Measurements from ENCODE around the gene RFX4.

RFX4 gene

DNA sequence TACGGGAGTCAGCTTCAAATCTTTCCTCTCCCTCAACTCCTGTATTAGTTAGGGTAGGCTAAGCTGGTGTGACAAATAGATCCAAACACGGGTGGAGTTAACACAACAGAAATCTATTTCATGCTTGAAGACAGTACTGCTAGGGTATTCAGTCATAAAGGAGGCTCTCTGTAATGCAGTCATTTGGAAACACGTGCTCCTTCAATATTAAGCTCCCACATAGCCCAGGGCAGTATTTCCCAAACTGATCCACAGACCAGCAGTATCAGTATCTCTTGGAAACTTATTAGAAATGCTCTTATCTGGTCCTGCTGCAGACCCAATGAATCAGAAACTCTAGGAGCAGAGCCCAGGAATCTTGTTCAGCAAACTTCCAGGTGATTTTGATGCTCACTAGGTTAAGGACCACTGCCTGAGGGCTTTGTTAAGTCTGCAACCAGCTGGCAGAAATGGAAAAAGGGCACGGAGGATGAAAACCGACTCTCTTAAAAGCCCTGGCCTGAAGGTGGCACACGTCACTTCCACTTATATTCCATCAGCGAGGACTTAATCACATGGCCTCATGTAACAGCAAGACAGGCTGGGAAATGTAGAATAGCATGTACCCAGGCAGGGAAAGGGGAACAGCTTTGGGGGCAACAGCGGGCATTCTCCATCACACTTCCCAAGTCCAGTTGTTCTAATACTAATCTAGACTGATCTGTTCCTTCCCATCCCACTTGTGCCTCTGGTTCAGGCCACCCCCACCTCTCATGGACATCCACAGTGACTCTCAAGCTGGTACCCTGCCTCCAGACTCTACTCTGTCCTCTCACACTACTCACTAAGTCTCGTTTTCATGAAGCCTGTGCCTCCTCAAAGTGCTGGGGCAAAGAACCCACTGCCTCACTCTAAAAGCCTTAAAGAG is 153.5 kb downstream of the RFX4 start:
- TF ChIP-seq, protein P1, sequence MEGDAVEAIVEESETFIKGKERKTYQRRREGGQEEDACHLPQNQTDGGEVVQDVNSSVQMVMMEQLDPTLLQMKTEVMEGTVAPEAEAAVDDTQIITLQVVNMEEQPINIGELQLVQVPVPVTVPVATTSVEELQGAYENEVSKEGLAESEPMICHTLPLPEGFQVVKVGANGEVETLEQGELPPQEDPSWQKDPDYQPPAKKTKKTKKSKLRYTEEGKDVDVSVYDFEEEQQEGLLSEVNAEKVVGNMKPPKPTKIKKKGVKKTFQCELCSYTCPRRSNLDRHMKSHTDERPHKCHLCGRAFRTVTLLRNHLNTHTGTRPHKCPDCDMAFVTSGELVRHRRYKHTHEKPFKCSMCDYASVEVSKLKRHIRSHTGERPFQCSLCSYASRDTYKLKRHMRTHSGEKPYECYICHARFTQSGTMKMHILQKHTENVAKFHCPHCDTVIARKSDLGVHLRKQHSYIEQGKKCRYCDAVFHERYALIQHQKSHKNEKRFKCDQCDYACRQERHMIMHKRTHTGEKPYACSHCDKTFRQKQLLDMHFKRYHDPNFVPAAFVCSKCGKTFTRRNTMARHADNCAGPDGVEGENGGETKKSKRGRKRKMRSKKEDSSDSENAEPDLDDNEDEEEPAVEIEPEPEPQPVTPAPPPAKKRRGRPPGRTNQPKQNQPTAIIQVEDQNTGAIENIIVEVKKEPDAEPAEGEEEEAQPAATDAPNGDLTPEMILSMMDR (IDR thresholded peaks at IDR 0.05; ENCODE audit: borderline replicate concordance, extremely low read depth, low read length, poor library complexity, severe bottlenecking): no peak
- H4K20me1 ChIP-seq (ENCODE audit: insufficient read depth, low read length): no peaks in the 10 kb centered on the region
- no peak for ATAC-seq (ENCODE audit: insufficient read depth, low read depth)
- H3K27me3 ChIP-seq (ENCODE audit: insufficient read depth, low read length, poor library complexity): no peaks in the 10 kb centered on the region
- H3K4me2 ChIP-seq (ENCODE audit: insufficient read depth, low read length): no peak overlapping the region
- H3K4me1 ChIP-seq (ENCODE audit: insufficient read depth, low read length): no peaks in the 10 kb centered on the region
- no peaks in the 10 kb centered on the region for H3K9me3 ChIP-seq (ENCODE audit: insufficient read depth, low read length, severe bottlenecking)
- H3K9ac ChIP-seq (ENCODE audit: low read depth, low read length): no peak overlapping the region
- H2AFZ ChIP-seq (ENCODE audit: low read depth, low read length): no peak overlapping the region
- no peaks in the 10 kb centered on the region for H3K79me2 ChIP-seq (ENCODE audit: insufficient read depth, low read length)
- H3K27ac ChIP-seq (ENCODE audit: low read length): no peak overlapping the region
- no peaks in the 10 kb centered on the region for H3K36me3 ChIP-seq (ENCODE audit: insufficient read depth, low read length)
- H3K4me3 ChIP-seq (ENCODE audit: low read depth in 1 of 2, low read length in 2 of 2): no peak overlapping the region
- DNase-seq: no peak

DNA sequence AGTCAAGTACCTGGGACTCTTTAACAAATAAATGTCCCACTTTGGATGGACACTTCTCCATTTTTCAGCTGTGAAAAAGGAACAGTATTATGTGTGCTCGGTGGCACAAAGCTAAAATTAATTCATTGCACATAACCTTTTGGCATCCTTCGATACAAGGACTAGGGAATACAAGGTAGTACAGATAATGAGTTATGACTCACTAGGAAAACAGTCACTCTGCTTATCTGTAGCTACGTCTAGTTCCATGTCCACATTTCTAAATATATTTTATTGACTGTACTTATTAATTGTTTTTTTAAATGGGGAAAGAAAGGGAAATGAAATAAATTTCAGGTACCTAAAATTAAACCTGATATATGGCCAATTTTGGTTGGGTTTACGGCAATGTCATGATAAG is 156.5 kb downstream of the RFX4 start:
- Histone ChIP-seq H3K4me3 (ENCODE audit: low read depth in 1 of 2, low read length in 2 of 2) (no peak overlapping the region), H3K9me3 (ENCODE audit: insufficient read depth, low read length, severe bottlenecking) (no peaks in the 10 kb centered on the region), H2AFZ (ENCODE audit: low read depth, low read length) (no peak overlapping the region), H3K9ac (ENCODE audit: low read depth, low read length) (no peak overlapping the region), H3K4me2 (ENCODE audit: insufficient read depth, low read length) (no peak overlapping the region), H4K20me1 (ENCODE audit: insufficient read depth, low read length) (no peaks in the 10 kb centered on the region), H3K27me3 (ENCODE audit: insufficient read depth, low read length, poor library complexity) (no peaks in the 10 kb centered on the region), H3K4me1 (ENCODE audit: insufficient read depth, low read length) (no peaks in the 10 kb centered on the region), H3K27ac (ENCODE audit: low read length) (no peak overlapping the region), H3K79me2 (ENCODE audit: insufficient read depth, low read length) (no peaks in the 10 kb centered on the region), H3K36me3 (ENCODE audit: insufficient read depth, low read length) (no peaks in the 10 kb centered on the region)
- no peak for TF ChIP-seq EZH2 (IDR thresholded peaks at IDR 0.05; ENCODE audit: borderline replicate concordance, low read depth, low read length, severe bottlenecking)
- TF ChIP-seq, protein P1 (IDR thresholded peaks at IDR 0.05; ENCODE audit: borderline replicate concordance, extremely low read depth, low read length, poor library complexity, severe bottlenecking): no peak
- DNase-seq (no peak), ATAC-seq (ENCODE audit: insufficient read depth, low read depth) (no peak)

DNA sequence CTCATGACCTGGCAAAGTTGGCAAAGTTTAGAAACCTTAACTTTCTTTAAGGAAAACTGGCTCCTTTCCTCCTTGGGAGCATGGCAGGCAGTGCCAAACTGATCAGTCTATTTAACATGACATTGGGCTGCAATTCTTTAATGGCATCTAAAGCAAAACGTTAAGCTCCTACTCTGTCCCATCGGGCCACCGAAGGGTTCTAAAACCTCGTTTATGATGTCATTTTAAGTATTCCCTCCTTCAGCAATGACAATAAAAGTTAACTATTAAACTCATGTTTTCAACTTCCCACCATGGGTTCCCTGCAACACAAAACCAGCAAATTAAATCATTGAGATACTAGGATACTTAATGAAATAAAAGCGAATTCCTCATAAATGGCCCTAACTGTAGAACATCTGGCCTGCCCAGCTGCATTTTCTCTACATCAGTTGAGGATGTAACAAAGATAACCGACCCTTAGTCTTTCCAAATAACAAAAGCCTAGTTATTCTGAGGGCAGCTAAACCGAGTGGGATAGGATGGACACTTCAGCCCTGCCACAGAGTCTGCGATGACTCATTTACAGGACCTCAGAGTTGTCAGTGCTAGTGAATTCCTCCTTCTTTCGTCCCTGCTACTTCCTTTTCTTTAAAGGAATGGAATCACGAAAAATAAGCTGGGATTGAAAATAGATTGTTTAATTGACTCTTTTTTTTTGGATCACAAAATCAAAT is 157.2 kb downstream of the RFX4 start:
- no peak overlapping the region for H3K9ac ChIP-seq (ENCODE audit: low read depth, low read length)
- no peaks in the 10 kb centered on the region for H3K79me2 ChIP-seq (ENCODE audit: insufficient read depth, low read length)
- H3K4me3 ChIP-seq (ENCODE audit: low read depth in 1 of 2, low read length in 2 of 2): no peak overlapping the region
- H3K27ac ChIP-seq (ENCODE audit: low read length): no peak overlapping the region
- no peak overlapping the region for H3K4me2 ChIP-seq (ENCODE audit: insufficient read depth, low read length)
- H2AFZ ChIP-seq (ENCODE audit: low read depth, low read length): no peak overlapping the region
- no peaks in the 10 kb centered on the region for H3K27me3 ChIP-seq (ENCODE audit: insufficient read depth, low read length, poor library complexity)
- no peaks in the 10 kb centered on the region for H3K9me3 ChIP-seq (ENCODE audit: insufficient read depth, low read length, severe bottlenecking)
- DNase-seq: no peak
- TF ChIP-seq, protein P1 (IDR thresholded peaks at IDR 0.05; ENCODE audit: borderline replicate concordance, extremely low read depth, low read length, poor library complexity, severe bottlenecking): no peak
- no peak for TF ChIP-seq EZH2 (IDR thresholded peaks at IDR 0.05; ENCODE audit: borderline replicate concordance, low read depth, low read length, severe bottlenecking)
- no peaks in the 10 kb centered on the region for H4K20me1 ChIP-seq (ENCODE audit: insufficient read depth, low read length)
- ATAC-seq (ENCODE audit: insufficient read depth, low read depth): no peak
- H3K4me1 ChIP-seq (ENCODE audit: insufficient read depth, low read length): no peaks in the 10 kb centered on the region
- no peaks in the 10 kb centered on the region for H3K36me3 ChIP-seq (ENCODE audit: insufficient read depth, low read length)
